HCT116 (cell line): ENCODE data around the gene RMND1. TPM values are rescaled to one million over a fixed set of nuclear protein-coding genes. Genes with fewer than 3 reads are reported as not detected.

Source experiments
- ATAC-seq: fragments of 200-7000 bp; cut with Tn5 transposase; 2 replicates; pipeline ENCODE4 v1.9.1; 2020; ENCODE audit warnings: mild to moderate bottlenecking, moderate library complexity
- BruUV-seq: library from RNA; stranded (reverse); fragments of 400-500 nt; replicated peaks from 2 replicates; lab custom pipeline; 2021; lab: Mats Ljungman, UMichigan
- CTCF ChIA-PET: fragments of 300-600 bp; sonication (Branson Sonifier 250); formaldehyde crosslinking; loops from one replicate; lab custom pipeline; 2021; ENCODE audit warnings: antibody characterized with exemption; lab: Charles Lee
- POLR2A ChIA-PET: fragments of 300-600, 350-600 bp; sonication (Branson Sonifier 250); formaldehyde crosslinking; loops from one replicate; lab custom pipeline; 2021; ENCODE audit warnings: antibody characterized with exemption; lab: Charles Lee
- RAD21 ChIA-PET, 2 experiments: fragments of 300-600 bp; sonication (Branson Sonifier 250); formaldehyde crosslinking; loops; one replicate each; lab custom pipeline; 2023; ENCODE audit warnings: low total read pairs in 2 of 2; ENCODE audit not compliant: uncharacterized antibody in 2 of 2, unreplicated experiment in 2 of 2, low non-redundant PET in 1 of 2; lab: Charles Lee
- DNase-seq: peaks from one replicate; pipeline ENCODE4 v3.0.0-alpha.2; 2010; ENCODE audit warnings: low read depth, low spot score
- H2AFZ ChIP-seq: fragments of 200-600 bp; shearing (Covaris generic), sonication (generic); 2 replicates; pipeline ENCODE4 v1.6.1; 2017; ENCODE audit warnings: low read depth, mixed run types, mixed read lengths, antibody characterized with exemption, low read length; ENCODE audit not compliant: poor library complexity, severe bottlenecking
- H3K27ac ChIP-seq: 2 replicates; pipeline ENCODE4 v1.5.1; 2012; ENCODE audit warnings: low read depth, low read length
- H3K27me3 ChIP-seq: fragments of 200-600 bp; sonication (generic); 2 replicates; pipeline ENCODE4 v1.6.1; 2016; ENCODE audit warnings: mixed run types, low read length, mixed read lengths; ENCODE audit not compliant: insufficient read depth
- H3K36me3 ChIP-seq, 2 experiments: fragments of 200-500 bp in 1 of 2; fragments of 200-600 bp in 1 of 2; sonication (Bioruptor generic) in 1 of 2; sonication (generic) in 1 of 2; 2 replicates each; pipeline versions ENCODE4 v1.5.1 to v1.6.1; 2014 to 2016; ENCODE audit warnings: low read length in 2 of 2, inconsistent platforms in 1 of 2, mixed read lengths in 1 of 2, mixed run types in 1 of 2; ENCODE audit not compliant: insufficient read depth in 2 of 2, control insufficient read depth in 1 of 2
- H3K4me1 ChIP-seq, 2 experiments: fragments of 200-600 bp in 1 of 2; sonication (generic) in 1 of 2; 2 replicates each; pipeline versions ENCODE4 v1.5.1 to v1.6.1; 2012 to 2017; ENCODE audit warnings: low read length in 2 of 2, inconsistent platforms in 1 of 2, mild to moderate bottlenecking in 1 of 2, mixed read lengths in 1 of 2, mixed run types in 1 of 2, moderate library complexity in 1 of 2; ENCODE audit not compliant: insufficient read depth in 2 of 2, control insufficient read depth in 1 of 2
- H3K4me2 ChIP-seq: fragments of 200-600 bp; sonication (generic); 2 replicates; pipeline ENCODE4 v1.6.1; 2017; ENCODE audit warnings: mixed run types, low read length, mixed read lengths
- H3K4me3 ChIP-seq, 2 experiments: fragments of 200-600 bp in 1 of 2; sonication (generic) in 1 of 2; replicated peaks in 1 of 2; 2 replicates each; pipeline ENCODE4 v1.5.1; 2011 to 2016; ENCODE audit warnings: low read length in 2 of 2, control low read depth in 1 of 2, low read depth in 1 of 2, mild to moderate bottlenecking in 1 of 2, mixed read lengths in 1 of 2, mixed run types in 1 of 2
- H3K79me2 ChIP-seq: fragments of 200-600 bp; sonication (generic); 2 replicates; pipeline ENCODE4 v1.6.1; 2017; ENCODE audit warnings: mild to moderate bottlenecking, mixed run types, low read length, moderate library complexity, mixed read lengths; ENCODE audit not compliant: insufficient read depth
- H3K9ac ChIP-seq: fragments of 200-600 bp; sonication (generic); 2 replicates; pipeline ENCODE4 v1.6.1; 2016; ENCODE audit warnings: low read length, mixed read lengths
- H3K9me2 ChIP-seq: fragments of 200-600 bp; sonication (generic), shearing (Covaris generic); 2 replicates; pipeline ENCODE4 v1.6.1; 2017; ENCODE audit warnings: mixed run types, mild to moderate bottlenecking, moderate library complexity; ENCODE audit not compliant: insufficient read depth
- H3K9me3 ChIP-seq, 2 experiments: fragments of 200-500 bp in 1 of 2; fragments of 200-600 bp in 1 of 2; sonication (Bioruptor generic) in 1 of 2; sonication (generic) in 1 of 2; 2 replicates each; pipeline ENCODE4 v1.6.1; 2014 to 2017; ENCODE audit warnings: low read length in 2 of 2, mixed read lengths in 2 of 2, inconsistent platforms in 1 of 2, low read depth in 1 of 2, mild to moderate bottlenecking in 1 of 2, mixed run types in 1 of 2, moderate library complexity in 1 of 2; ENCODE audit not compliant: control insufficient read depth in 1 of 2, insufficient read depth in 1 of 2
- H4K20me1 ChIP-seq: fragments of 200-600 bp; sonication (generic), shearing (Covaris generic); 2 replicates; pipeline ENCODE4 v1.6.1; 2017; ENCODE audit warnings: mixed run types, mild to moderate bottlenecking, moderate library complexity; ENCODE audit not compliant: insufficient read depth
- CBX3 ChIP-seq: IDR thresholded peaks from 2 replicates; pipeline ENCODE4 v1.6.1; 2012; ENCODE audit warnings: low read depth
- CTCF ChIP-seq, 3 experiments: fragments of 200-600 bp in 1 of 3; sonication (generic) in 1 of 3; IDR thresholded peaks in 2 of 3; conservative IDR thresholded peaks in 1 of 3; 2 replicates each; pipeline ENCODE4 v1.5.1; 2012 to 2017; ENCODE audit warnings: low read depth in 2 of 3, low read length in 2 of 3, antibody characterized with exemption in 1 of 3, borderline replicate concordance in 1 of 3, control low read depth in 1 of 3, mild to moderate bottlenecking in 1 of 3, mixed read lengths in 1 of 3, mixed run types in 1 of 3, moderate library complexity in 1 of 3; ENCODE audit not compliant: insufficient read depth in 1 of 3
- ELF1 ChIP-seq: IDR thresholded peaks from 2 replicates; pipeline ENCODE4 v1.6.1; 2012; ENCODE audit warnings: low read depth, borderline replicate concordance
- EZH2 ChIP-seq: fragments of 200-600 bp; sonication (generic); IDR thresholded peaks from 2 replicates; pipeline ENCODE4 v1.6.1; 2017; ENCODE audit warnings: antibody characterized with exemption, mixed run types
- EZH2phosphoT487 ChIP-seq: fragments of 200-600 bp; IDR thresholded peaks from 2 replicates; pipeline ENCODE4 v1.6.1; 2018; ENCODE audit warnings: antibody characterized with exemption, borderline replicate concordance
- FOSL1 ChIP-seq: IDR thresholded peaks from 2 replicates; pipeline ENCODE4 v1.6.1; 2012; ENCODE audit warnings: low read depth
- JUND ChIP-seq: IDR thresholded peaks from 2 replicates; pipeline ENCODE4 v1.6.1; 2012
- POLR2A ChIP-seq: IDR thresholded peaks from 2 replicates; pipeline ENCODE4 v1.7.0; 2011; ENCODE audit warnings: borderline replicate concordance; ENCODE audit not compliant: insufficient read depth, insufficient read length; ENCODE audit errors: extremely low read depth
- POLR2AphosphoS5 ChIP-seq: IDR thresholded peaks from 2 replicates; pipeline ENCODE4 v1.6.1; 2011; ENCODE audit warnings: mild to moderate bottlenecking, low read depth, low read length, moderate library complexity
- RAD21 ChIP-seq: IDR thresholded peaks from 2 replicates; pipeline ENCODE4 v1.6.1; 2012; ENCODE audit warnings: low read depth, mild to moderate bottlenecking
- SIN3A ChIP-seq: IDR thresholded peaks from 2 replicates; pipeline ENCODE4 v1.6.1; 2012; ENCODE audit warnings: low read depth
- SRF ChIP-seq: IDR thresholded peaks from 2 replicates; pipeline ENCODE4 v1.6.1; 2012; ENCODE audit warnings: low read depth
- TCF7L2 ChIP-seq: IDR thresholded peaks from 2 replicates; pipeline ENCODE4 v1.7.0; 2011; ENCODE audit warnings: borderline replicate concordance, inconsistent platforms; ENCODE audit not compliant: insufficient read depth, insufficient read length; ENCODE audit errors: extremely low read depth
- YY1 ChIP-seq: IDR thresholded peaks from 2 replicates; pipeline ENCODE4 v1.6.1; 2011; ENCODE audit warnings: low read length, low read depth, moderate library complexity, mild to moderate bottlenecking; ENCODE audit not compliant: insufficient replicate concordance; ENCODE audit errors: extremely low read depth
- ZNF274 ChIP-seq: fragments of 200-500 bp; sonication (Bioruptor generic); IDR thresholded peaks from 2 replicates; pipeline ENCODE4 v1.6.1; 2014; ENCODE audit warnings: mild to moderate bottlenecking, low read depth, low read length, inconsistent platforms
- intact Hi-C: fragments of 100-400 bp; cut with micrococcal nuclease; formaldehyde crosslinking; loops from 2 replicates; pipeline ENCODE4 v1.10.0; 2022
- total RNA-seq: library from RNA; stranded (reverse); gene quantifications from one replicate; pipeline ENCODE4 v1.2.1, GENCODE V29; 2021; ENCODE audit not compliant: unreplicated experiment
- TF ChIP-seq, protein P1 (sequence below): IDR thresholded peaks from 2 replicates; pipeline ENCODE4 v1.6.1; 2012
- TF ChIP-seq, protein P2 (sequence below): IDR thresholded peaks from 2 replicates; pipeline ENCODE4 v1.6.1; 2012

RMND1 gene
- total RNA-seq, 1 experiment from 2014 or later: 28.0 TPM

DNA sequence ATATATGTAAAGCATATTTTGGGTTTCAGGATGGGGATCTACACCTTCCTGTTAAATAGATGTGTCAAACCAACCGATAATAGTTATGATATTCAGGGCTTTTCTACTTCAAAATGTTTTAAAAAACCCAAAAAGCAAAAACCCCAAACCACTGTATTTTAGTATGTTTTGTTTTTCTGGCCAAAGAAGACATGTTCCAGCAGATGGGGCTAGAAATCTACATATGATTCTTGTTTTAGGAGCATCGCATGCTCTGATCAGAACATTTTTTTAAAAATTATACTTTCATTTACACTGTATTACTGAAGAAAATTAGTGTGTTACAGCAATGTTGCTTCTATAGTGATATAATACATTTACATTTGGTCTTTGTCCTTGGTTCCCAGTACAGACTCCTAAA is 11.0 kb downstream of the RMND1 start:
- ChIA-PET RAD21 (no interaction called here), CTCF (no interaction called here), POLR2A (interaction anchor here (0.8 kb wide), 1 partner anchor 11 kb away, joined by 4 read pairs; the partner anchor contains the start of gene RMND1)
- Histone ChIP-seq H3K4me2 (no peak overlapping the region), H3K4me3 (no peak overlapping the region), H3K36me3 (peaks cover 0 to 7% of the 10 kb centered on the region in 2 experiments; a peak in 2 of 4 replicates), H3K9me2 (no peaks in the 10 kb centered on the region), H4K20me1 (peaks cover 3% of the 10 kb centered on the region), H3K27me3 (no peaks in the 10 kb centered on the region), H3K79me2 (peaks cover 79% of the 10 kb centered on the region), H3K9me3 (no peaks in the 10 kb centered on the region), H3K9ac (no peak overlapping the region), H3K4me1 (peaks cover 0 to 6% of the 10 kb centered on the region in 2 experiments; a peak in 3 of 4 replicates), H3K27ac (no peak overlapping the region), H2AFZ (no peak overlapping the region)
- TF ChIP-seq, protein P1, sequence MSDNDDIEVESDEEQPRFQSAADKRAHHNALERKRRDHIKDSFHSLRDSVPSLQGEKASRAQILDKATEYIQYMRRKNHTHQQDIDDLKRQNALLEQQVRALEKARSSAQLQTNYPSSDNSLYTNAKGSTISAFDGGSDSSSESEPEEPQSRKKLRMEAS: no peak
- peak in 2 of 3 experiments; percentile 6 to 31; a peak in 2 of 6 replicates for TF ChIP-seq CTCF (IDR thresholded peaks at IDR 0.05 in 2 of 3, conservative IDR thresholded peaks at IDR 0.05 in 1 of 3; ENCODE audit: borderline replicate concordance in 1 of 3, insufficient read depth in 1 of 3, low read depth in 2 of 3, low read length in 2 of 3)
- TF ChIP-seq, protein P2, sequence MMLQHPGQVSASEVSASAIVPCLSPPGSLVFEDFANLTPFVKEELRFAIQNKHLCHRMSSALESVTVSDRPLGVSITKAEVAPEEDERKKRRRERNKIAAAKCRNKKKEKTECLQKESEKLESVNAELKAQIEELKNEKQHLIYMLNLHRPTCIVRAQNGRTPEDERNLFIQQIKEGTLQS: no peak
- TF ChIP-seq RAD21: peak; percentile 55
- TF ChIP-seq ZNF274: no peak
- TF ChIP-seq ELF1: no peak
- no TSS peak for BruUV-seq
- ATAC-seq (no peak), DNase-seq (no peak)
- intact Hi-C loops: no loop called here

DNA sequence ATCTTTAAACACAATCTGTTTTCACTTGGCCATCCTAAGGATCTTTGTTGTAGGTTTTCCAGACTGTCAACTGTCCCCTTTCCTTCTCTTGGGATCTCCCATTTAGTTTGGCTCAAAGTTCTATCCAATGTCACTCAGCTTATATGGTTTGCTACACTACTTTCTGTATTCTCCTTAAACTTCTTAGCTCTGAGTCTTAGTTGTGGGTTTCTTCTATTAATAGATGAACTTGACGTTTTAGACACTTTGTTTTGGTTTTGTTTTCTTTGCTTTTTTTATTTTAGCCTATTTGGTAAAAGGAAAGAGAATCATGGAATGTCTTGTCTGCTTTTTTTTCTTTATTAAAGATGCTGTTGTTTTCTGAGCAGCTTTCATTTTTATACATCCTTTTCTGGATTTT is 11.4 kb downstream of the RMND1 start:
- no peak overlapping the region for H3K9ac ChIP-seq
- H3K4me2 ChIP-seq: no peak overlapping the region
- H3K9me3 ChIP-seq: no peaks in the 10 kb centered on the region
- no peak overlapping the region for H2AFZ ChIP-seq
- H3K36me3 ChIP-seq: peaks cover 0 to 7% of the 10 kb centered on the region in 2 experiments; a peak in 2 of 4 replicates
- no peaks in the 10 kb centered on the region for H3K9me2 ChIP-seq
- ChIA-PET POLR2A (interaction anchor here (0.8 kb wide), 1 partner anchor 11 kb away, joined by 4 read pairs; the partner anchor contains the start of gene RMND1), CTCF (no interaction called here), RAD21 (no interaction called here)
- DNase-seq (no peak), ATAC-seq (no peak)
- no peak overlapping the region for H3K27ac ChIP-seq
- peaks cover 74% of the 10 kb centered on the region for H3K79me2 ChIP-seq
- no peak overlapping the region for H3K4me3 ChIP-seq
- intact Hi-C loops: no loop called here
- TF ChIP-seq ZNF274 (no peak), ELF1 (no peak), CBX3 (no peak), YY1 (no peak), SRF (no peak), EZH2 (no peak), SIN3A (no peak), EZH2phosphoT487 (no peak), FOSL1 (no peak), POLR2AphosphoS5 (no peak), POLR2A (no peak), JUND (no peak), TCF7L2 (no peak)
- TF ChIP-seq, protein P2: no peak
- TF ChIP-seq, protein P1: no peak
- BruUV-seq: no TSS peak
- H3K4me1 ChIP-seq: peaks cover 0 to 4% of the 10 kb centered on the region in 2 experiments; a peak in 1 of 4 replicates
- peaks cover 3% of the 10 kb centered on the region for H4K20me1 ChIP-seq
- H3K27me3 ChIP-seq: no peaks in the 10 kb centered on the region
